DMS53 treated with DMSO at 0.1 percent for 48 hours (cell line): ENCODE results near the gene ELOVL6.
"Not testable (repeated sequence)": the region's sequence is repeated elsewhere in the genome, so short reads cannot be mapped to it uniquely, and the experiment has no call there.

ENCODE experiments used
- DNase-seq: peaks from one replicate; lab custom pipeline; 2025; ENCODE audit not compliant: unreplicated experiment; lab: John Stamatoyannopoulos, UW

ELOVL6 gene

DNA sequence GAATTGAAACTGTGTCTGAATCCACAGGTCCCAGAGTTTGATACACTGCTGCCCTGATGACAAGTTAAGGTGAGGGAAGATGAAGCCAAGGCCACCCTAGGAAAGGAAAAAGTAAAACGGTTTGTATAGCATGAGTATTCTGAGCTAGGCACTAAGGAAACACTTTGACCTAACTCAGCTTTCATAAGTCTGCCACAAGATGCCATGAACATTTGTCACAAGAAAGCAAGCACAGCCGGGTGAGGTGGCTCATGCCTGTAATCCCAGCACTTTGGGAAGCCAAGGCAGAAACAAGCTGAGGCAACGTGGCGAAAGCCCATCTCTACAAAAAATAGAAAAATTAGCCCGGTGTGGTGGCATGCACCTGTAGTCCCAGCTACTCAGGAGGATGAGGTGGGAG is 34.2 kb downstream of the ELOVL6 start:
- DNase-seq, result no peak

DNA sequence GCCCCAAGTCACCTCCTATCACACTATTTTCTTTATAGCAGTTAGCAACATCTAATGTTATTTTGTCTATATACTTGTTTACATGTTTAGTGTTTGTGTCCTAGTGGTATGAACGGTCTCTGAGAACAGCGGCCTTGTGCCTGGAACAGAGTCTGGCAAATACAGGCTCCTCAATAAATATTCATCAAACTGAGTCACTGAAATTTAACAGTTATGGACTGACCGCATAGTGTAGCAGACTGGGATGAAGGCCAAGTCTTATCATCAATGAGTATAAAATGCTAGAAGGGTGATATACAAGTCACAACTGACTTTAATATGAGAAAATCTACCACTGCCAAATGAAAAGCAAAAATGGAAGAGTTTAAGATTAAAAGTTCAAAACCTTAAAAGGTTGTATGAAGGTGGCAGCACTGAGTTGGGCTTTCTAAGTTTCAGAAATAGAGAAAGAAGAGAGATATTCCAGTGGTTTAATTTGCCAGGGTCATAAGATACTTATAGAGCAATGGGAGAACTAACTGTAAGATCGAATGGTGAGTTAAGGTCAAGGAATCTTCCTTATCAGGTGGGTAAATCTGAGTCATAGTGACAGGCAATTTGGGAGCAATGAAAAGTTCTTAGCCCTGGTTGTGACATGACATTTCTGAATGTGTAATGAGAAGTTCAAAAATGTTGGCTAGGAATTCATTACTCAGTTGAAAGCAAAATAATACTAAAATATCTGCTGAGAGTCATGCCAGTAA is 34.9 kb downstream of the ELOVL6 start:
- DNase-seq, result no peak

DNA sequence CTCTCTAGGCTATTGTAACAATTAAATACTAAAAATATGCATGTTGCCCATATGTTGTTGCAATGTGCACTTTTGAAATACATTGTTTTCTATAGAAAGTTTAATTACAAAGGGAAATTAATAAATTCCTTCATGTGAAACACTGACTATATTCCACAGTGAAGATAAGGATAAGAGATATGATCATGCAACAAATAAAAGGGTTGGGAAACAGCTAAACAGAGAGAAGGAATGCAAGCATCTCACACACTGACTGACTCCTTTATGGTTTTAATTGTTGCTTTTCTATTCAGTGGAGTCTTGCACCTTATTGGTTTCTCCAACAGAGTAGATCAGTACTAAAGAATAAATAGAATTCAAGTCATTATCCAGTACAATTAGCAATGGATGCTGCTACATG is 37.8 kb downstream of the ELOVL6 start:
- DNase-seq, result no peak

DNA sequence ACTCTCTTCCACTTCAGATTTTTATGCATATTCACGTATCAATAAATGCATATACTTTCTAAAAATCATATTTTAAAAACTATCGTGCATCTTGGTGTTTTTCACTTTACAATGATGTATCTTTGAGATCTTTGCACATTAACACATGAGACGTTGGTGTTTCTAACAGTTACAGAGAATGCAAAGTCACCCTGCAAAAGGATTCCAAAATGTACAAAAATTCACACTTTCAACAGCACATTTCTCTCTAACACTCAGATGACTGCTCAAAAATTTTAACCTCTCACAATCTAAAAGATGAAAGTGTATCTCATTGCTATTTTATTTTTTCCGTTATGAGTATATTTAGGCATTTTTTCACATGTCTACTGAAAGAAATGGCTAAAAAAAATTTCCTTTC is 38.9 kb downstream of the ELOVL6 start:
- DNase-seq, result no peak

DNA sequence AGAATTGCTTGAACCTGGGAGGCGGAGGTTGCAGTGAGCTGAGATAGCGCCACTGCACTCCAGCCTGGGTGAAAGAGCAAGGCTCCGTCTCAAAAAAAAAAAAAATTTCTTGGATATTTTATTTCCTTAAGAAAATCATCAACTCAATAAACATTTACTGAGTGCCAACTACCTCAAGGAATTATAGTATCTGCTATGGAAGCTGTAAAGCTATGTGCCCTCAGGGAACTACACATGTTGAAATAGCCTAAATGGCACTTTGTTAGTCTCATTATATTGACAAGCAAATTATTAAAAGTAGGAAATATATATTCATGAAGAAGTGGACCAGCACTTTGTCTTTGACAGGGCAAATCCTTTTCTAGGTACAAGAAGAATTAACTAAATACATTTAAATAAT is 40.8 kb downstream of the ELOVL6 start:
- DNase-seq, result no peak

DNA sequence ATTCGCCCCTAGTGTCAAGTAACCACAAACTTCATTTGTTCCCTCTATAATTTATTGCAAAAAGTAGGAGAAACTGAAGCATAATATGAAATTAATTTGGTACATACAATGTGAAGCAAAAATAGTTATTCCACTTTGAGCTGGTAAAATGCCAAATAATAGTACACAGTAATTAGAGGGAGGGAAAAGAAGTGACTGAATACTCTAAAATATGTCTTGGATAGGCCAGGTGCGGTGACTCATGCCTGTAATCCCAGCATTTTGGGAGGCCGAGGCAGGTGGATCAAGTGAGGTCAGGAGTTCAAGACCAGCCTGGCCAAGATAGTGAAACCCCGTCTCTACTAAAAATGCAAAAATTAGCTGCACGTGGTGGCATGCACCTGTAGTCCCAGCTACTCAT is 41.2 kb downstream of the ELOVL6 start:
- not testable (repeated sequence) for DNase-seq

DNA sequence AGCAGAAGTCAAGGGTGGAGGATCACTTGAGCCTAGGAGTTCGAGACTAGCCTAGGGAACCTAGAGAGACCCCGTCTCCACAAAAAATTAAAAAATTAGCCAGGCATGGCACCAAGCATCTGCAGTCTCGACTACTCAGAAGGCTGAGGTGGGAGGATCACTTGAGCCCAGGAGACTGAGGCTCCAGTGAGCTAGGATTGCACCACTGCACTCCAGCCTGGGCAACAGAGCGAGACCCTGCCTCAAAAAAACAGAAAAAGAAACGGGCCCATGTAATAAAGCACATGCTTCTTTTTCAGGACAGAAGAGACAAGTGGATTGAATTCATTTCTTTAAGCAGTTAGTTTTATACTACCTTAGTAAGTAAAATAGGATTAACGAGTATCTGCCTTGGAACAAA is 42.0 kb downstream of the ELOVL6 start:
- DNase-seq, result no peak

DNA sequence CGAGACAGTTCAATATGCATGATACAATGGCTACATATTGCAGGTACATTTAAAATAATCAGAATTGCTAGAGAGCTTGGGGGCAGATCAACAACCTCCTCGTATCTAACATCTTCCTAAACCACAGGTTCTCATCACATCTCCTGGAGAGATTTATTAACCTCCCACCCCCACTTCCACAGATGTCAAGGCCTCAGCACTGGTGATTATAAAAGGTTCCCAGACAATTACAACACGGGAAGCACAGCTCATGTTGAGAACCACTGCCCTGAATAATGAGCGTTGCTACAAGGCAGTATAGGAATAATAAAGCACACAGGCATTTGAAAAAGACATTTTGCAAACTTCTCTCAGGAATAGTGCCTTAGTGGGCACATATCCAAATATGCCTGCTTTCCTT is 42.8 kb downstream of the ELOVL6 start:
- DNase-seq, result no peak

DNA sequence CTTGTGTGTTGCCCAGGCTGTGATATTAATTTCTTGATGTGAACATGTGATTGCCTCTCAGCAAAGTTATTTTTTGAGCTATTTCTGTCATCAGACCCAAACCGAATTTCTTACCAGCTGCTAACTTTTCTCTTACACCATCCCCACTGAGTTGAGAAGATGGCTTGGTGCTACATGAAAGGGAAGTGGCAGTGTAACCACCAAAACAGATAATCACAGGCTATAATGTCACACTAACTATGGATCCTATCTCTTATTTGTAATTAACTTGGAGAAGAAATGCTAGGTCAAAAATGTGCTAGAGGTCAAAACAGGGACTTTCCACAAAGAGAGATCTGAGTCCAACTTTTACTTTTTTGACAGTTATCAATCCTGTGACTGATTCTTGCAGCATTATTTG is 43.8 kb downstream of the ELOVL6 start:
- DNase-seq, result no peak

DNA sequence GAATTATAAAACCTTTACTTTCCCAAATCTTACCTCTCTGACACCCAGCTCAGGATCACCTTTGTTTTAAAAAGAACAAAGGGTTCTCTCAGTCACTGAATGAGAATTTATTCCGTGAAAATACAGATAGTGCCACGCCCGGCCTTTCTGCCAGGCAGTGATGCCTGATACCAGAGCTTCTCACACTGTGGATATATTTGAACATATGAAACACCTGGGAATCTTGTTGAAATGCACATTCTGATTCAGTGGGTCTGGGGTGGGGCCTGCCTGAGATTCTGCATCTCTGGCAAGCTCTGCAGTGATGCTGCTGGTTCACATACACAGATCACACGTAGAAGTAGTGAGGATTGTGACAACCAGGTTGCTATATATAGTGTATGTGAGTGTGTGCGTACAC is 46.0 kb downstream of the ELOVL6 start:
- no peak for DNase-seq

DNA sequence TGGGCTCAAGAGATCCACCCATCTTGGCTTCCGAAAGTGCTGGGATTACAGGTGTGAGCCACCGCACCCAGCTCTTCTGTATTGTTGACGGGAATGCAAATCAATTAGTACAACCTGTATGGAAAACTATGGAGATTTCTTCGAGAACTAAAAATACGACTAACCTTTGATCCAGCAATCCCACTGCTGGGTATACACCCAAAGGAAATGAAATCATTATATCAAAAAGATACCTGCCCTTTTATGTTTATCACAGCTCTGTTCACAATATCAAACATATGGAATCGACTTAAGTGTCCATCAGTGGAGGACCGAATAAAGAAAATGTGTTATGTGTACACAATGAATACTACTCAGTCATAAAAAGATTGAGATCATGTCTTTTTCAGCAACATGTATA is 49.3 kb downstream of the ELOVL6 start:
- DNase-seq, result no peak

DNA sequence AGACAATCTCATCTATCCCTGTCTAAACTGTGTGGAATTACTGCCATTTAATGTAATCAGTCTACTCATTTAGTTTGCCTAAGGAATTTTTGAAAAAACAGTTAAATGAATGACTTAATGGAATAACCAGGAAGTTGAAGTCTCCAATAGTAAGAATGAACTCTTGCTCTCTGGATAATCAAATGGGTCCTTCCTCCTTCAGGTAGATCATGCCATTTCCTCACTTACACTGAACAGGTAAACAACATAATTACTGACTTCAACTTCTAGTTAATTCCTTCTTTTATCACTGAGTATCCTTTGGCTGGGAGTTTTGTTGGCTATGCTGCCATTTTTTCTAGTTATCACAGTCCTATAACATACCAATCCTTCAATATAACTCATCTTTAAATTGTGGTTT is 56.0 kb downstream of the ELOVL6 start:
- no peak for DNase-seq

DNA sequence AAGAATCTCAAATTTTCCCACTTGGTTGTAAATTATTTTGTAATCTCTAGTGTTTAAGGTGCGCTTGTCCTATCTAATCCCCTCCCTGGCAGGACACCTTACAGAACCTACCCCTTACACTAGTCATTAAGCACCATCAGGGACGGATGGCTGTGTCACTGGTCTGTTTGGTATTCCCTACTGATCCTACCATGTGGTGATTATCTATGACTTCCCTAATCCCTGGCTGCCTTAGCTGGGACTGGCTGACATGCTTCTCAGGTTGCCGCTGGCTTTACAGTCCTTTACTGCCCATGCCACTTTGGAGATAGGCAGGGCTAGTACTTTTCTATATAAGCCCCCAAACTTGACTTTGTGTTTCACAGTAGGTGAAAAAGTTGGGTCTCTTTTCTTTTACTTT is 58.6 kb downstream of the ELOVL6 start:
- DNase-seq, result no peak

DNA sequence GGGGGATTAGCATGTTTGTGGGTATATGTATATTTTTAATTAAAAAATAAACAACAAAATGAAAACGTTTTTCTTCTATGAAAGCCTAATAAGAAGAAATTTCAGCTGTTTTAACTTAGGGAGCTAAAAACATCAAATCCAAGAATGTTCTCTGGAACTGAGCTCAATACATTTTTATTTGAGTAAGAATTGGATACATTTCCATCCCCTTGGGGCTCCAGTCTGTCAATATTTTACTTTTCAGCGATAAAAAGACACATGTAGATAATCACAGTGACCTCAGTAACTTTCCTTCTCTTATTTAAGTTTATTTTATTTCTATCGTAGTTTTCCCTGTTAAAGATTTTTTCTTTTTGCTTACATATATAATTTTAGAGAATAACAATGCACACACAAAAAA is 59.3 kb downstream of the ELOVL6 start:
- DNase-seq, result no peak

DNA sequence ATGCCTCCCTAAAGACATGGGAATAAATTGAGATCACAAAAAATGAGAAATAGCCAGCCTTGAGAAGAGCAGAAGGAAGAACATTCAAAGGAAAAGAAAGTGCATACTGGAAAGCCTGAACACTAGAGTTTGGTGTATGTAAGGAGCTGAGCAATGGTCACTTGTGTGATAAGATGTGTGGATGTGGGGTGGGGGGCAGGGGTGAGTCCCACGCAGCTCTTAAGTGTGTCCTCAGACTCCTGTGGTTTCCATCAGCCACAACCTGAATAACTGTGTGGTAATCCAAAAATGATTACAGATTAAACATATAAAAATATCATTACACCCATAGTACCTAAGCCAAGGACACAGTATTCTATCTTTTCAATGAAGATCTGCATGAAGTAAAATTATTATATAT is 59.9 kb downstream of the ELOVL6 start:
- no peak for DNase-seq

DNA sequence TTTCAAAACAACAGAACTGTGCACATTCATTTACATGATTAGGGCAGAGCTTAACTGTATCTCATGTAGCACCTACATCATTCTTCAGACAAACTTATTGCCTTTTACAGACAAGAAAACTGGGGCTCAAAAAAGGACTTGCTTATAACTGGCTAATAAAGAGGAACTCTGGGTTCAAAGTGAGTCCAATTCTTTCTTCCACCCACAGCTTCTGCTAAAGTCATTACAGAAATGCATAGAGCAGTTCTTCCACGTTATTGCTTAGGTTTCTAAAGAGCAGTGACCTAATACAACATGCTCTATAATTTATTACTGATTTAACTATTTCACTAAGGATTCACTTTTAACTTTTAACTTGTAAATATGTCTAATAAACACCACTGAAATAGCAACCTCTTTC is 60.6 kb downstream of the ELOVL6 start:
- DNase-seq, result no peak

DNA sequence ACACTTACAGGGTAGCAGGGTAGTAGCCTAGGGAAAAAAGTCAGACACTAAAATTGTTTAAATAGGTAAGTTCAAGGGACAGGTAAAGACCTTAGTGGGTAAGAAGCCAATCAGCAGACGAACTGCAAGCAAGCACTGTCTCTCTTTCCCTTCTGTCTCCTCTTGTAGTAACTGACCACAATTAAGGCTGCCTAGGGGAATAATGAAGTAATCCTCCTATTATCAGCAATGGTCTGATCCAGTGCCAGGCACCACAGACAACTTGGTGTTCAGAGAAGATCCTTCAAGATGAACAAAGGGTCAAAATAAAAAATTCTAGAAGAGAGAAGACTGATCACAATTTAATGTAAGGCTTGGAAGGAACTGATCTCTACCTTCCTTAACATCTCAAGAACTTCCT is 62.9 kb downstream of the ELOVL6 start:
- no peak for DNase-seq

DNA sequence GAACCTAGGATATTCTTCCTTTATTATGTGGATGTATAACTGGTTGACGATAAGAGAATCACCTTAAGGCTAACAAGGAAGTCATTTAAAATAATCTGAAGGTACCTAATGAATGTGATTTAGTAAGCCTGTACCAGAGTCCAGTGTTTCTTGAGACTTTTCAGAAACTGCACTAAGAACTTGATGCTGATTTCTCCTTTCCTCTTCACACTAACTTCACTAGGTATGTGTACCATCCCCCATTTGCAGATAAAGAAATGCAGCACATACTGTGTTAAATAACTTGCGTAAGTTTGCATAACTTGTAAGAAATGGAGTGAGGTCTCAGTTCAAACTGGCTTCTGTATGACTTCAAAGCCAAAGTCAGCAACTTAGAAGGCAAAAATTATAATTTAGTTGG is 63.3 kb downstream of the ELOVL6 start:
- no peak for DNase-seq

DNA sequence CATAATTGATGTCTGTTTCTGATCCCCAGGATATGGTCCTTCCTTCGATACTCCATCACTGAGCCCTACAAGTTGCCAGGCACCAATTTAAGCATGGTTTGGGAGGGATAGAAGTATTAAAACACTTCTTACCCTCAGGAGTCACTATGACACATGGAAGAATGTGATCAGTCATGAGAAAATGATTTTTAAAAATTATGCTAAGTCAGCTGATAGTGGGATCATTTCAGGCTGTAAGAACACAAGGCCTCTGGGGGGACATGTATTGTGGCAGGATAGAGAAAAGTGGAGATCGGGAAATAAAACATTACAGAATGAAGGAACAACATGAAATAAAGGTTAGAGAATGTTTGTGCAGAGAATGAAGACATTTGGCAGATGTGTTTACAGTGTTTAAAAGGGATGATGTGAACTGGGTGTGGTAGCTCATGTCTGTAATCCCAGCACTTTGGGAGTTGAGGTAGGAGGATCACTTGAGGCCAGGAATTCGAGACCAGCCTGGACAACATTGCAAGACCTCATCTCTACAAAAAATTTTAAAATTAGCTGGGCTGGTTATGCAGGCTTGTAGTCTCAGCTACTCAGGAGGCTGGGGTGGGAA is 64.0 kb downstream of the ELOVL6 start:
- no peak for DNase-seq

DNA sequence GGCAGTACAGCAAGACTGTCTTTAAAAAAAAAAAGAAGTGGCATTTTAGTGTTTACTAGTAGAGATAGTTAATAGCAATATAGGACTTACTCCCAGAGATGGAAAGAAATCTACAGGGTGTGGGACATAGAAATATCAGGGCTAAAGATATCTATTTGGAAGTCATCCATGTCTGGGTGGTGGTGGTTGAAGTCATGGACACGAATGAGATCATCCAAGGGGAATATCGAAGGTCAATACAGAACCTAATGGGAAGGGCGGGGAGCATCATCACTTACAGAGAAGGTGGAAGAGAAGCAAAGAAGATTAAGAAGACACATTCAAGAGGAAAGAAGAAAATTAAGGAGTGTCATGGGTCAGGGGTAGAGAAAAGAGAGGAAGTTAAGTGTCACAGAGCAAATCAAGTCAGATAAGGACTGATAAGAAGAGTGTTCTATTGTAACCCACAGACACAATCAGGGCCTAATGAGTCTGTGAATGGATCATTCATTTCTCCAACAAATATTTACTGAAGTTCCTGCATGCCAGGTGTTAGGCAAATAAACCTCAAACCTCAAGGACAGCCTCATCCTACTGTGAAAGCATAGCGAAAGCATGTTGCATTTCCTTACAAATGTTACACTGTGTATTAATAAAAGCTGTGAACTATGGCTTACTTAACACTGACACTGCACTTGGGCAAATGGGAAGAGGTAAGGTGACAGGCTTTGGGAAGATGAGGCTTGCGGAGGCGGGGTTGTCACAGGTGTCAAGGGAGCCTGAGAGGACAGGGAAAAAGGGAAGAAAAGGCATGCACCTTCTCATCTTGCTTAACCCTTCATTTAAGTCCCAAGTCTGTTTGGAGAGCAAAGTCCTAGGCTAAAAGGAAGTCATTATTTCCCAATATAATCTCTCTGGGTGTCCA is 65.3 kb downstream of the ELOVL6 start:
- peak; percentile 71 for DNase-seq

DNA sequence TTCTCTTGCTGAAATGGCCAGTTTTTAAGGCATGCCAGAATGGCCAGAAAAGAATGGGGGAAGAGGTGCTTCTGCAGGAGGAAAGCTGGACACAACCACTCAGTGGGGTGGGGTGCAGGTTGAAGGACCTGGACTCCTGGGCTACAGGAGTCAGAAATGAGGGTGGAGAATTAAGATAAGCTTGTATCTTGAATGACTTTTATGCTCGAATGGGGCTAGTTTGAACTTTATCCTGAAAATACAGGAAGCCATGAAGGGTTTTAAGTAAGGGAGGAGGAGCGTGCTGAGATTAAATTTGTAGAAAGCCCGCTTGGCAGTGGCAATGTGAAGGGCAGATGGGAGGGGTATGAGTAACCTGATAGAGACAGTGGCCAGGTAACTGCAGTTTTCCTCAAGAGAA is 66.5 kb downstream of the ELOVL6 start:
- no peak for DNase-seq
